Dermis blood vessel endothelial cell (primary cell): Measurements from ENCODE around the gene ENHO. TPM values are rescaled to one million over a fixed set of nuclear protein-coding genes. Genes with fewer than 3 reads are reported as not detected.
"Not testable (repeated sequence)": the region's sequence is repeated elsewhere in the genome, so short reads cannot be mapped to it uniquely, and the experiment has no call there.

ENCODE experiments used
- DNase-seq: peaks from one replicate; pipeline ENCODE4 v3.0.0; 2010
- total RNA-seq: library from RNA; depleted of rRNA; stranded (reverse); fragments of >200 nt; gene quantifications from 2 replicates; pipeline ENCODE4 v1.2.3, GENCODE V29; 2014

Gene ENHO
- total RNA-seq, 1 donor from 2014 or later: not detected

DNA sequence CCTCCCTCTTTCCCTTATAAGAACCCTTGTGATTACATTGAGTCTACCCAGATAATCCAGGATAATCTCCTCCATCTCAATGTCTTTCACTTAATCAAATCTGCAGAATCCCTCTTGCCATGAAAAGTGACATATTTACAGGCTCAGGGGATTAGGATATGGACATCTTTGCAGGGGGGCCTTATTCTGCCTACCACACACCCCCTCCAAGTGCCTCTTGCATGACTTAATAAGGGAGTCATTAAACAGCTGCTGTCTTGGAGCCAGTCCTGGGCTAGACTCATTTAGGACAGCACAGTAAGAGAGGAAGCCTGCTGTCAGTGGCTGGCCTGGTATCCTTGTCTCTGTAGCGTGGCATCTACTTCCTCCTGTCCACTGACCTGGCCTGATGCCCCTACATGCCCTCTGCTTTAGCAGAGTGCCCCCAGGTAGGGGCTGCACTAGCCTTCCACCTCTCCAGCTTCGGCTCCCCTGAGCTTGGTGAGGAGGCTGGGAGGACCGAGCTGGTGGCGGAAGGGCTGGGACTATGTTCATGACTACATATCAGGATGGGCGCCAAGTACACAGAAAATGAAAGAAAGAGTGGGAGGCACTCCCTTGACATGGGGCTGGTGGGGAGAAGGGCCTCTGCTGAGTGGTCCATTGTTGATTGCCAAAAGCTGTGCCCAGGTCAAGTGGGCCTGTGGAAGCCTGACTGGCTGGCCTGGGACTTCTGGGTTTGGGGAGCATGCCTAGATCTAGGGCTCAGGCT lies 17.2 kb downstream of the ENHO start:
- no peak for DNase-seq

- no peak for DNase-seq
Measured at GRCh38 chr9:34503406-34503805, 19.4 kb downstream of the ENHO start.

- no peak for DNase-seq
Measured at GRCh38 chr9:34502891-34503290, 19.9 kb downstream of the ENHO start.

DNA sequence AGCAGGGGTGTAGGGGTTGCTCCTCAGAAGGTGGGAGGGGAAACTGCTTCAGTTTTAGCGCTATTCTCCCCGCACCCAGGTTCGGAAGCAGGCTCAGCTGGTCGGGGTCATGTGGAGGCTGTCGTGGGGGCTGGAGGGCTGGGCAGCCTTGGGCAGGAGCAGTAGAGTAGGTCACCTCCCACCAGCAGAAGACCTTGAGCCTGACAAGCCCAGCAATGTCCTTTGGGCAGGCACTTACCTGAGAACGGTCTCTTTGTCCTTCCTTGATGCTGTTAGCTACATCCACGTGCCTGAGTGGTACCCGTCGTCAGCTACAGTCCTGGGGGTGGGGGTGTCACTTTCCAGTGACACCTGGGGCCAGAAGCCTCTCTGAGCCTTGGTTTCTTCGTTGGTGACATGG lies 20.3 kb downstream of the ENHO start:
- no peak for DNase-seq

DNA sequence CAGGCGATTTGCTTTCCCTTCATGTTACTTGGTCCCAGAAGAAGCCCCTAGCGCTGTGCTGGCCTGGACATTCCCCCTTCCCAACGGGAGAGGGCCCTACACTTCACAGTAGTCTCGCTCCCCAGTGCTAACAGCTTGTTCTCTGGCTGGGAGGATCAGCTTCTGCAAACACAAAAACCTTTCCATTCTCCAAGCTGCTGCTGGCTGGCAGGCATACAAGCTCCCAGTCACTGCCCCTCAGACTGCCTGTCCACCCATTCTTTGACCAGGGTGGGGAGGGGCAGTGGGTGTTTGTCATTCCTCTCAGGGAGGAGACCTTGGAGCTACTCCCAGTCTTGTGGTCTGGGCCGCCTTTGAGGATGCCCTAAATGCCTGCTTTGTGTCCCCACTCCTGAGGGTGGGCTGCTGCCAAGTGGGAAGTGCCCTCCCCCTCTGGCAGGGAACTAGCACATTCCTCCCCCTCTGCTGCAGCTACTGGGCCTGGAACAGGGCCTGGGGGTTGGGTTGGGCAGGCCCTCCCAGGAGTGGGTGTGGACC lies 20.8 kb downstream of the ENHO start:
- peak; percentile 45 for DNase-seq

GRCh38 chr9:34501372-34501771 lies 21.4 kb downstream of the ENHO start:
- no peak for DNase-seq

DNA sequence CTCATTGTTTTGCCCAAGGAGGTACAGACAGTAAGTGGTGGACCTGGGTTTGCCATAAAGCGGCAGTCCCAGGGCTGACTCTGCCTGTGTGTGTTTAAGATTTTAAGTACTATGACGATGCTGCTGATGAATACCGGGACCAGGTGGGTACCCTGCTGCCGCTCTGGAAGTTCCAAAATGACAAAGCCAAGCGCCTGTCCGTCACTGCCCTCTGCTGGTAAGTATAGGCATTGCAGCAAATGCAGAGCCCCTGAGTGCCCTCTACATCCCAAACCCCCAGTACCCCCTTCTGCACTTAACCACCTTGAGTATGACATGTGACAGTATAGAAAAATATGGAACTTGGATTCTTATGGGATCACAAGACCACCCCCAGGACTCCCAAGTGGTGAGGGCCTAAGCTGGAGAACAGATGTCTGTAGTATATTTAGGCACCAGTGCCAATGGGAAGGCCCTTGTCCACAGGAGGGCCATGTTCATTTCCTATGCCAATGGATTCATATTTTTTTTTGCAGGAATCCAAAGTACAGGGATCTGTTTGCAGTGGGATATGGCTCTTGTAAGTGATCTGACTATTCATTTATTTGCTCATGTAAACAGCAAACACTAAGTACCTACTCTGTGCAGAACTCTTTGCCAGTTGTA lies 22.0 kb downstream of the ENHO start:
- peak; percentile 68 for DNase-seq

- no peak for DNase-seq
Measured at GRCh38 chr9:34499076-34499475, 23.7 kb downstream of the ENHO start.

DNA sequence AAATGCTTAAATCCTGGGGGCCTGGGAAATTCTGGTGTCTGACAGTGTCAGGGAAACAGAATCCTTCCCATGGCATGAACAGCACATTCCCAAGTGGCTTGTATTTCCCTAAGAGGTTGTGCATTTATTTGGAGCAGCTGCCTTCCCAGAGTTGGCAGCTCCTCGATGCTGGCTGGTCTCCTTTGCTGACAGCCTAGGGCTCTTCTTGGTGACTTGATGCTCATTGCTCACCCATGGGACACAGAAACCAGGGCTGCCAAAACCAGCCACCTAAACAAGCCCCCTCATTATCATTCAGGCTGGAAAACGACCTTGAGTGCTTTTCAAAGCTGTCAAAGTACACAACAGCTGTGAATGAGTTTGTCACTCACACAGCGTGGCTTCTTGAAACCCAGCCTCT lies 24.2 kb downstream of the ENHO start:
- DNase-seq: no peak

GRCh38 chr9:34496149-34496712 lies 26.6 kb downstream of the ENHO start:
- peak; percentile 98 for DNase-seq

GRCh38 chr9:34493972-34494535 lies 28.7 kb downstream of the ENHO start:
- DNase-seq: peak; percentile 69

DNA sequence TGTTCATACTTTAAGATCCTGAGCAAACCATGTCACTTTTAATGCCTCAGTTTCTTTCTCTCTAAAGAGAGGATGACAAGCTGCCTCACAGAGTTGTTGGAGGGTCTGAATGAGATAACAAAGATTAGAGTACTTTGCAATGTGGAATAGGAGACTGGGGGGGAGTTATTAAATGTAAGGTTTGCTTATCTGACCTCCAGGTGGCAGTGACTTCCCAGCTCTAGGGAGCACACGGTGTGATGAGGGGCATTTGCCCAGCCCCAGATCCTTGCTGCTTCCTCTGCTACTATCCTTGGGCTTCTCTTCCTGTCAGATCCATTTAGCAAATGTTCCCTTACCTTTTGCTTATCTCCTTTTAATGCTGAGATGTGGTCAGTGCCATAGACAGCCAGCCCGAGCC lies 30.7 kb downstream of the ENHO start:
- DNase-seq: no peak

DNA sequence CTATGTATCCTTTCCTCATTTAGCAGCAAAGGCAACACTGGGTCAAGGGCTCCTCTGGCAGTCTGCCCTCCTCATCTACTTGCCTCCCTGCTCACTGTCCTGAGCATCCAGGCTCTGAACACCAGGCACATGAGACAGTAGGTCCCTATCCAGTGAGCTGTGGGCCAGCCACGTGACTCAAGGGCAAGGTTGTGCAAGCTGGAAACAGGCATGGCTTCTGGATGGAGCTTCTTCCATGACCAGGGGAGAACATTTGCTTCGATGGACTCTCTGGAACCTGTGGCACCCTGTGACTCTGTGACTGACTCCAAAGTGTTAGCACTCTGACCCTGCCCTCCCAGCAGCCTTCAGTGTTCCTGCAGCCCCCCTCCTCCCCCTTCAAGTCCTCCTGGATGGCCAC lies 31.2 kb downstream of the ENHO start:
- no peak for DNase-seq

DNA sequence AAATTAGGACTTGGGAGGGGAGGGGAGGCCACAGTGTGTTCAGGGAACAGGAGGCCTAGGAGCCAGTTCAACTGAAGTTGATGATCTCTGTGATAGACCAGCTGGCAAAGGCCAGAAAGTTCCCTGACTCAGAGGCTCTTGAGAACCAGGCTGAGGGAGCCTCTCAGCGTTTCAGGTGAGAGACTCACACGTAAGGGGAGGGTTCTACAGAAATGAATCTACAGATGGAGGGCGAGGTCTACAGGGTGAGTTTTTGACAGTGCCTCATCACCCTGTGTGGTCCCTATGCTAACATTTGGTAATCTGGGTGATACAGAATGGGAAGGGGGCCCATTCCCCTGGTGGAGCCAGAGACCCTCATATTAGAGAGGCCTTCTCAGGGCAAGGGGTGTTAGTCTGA lies 32.0 kb downstream of the ENHO start:
- DNase-seq: no peak

DNA sequence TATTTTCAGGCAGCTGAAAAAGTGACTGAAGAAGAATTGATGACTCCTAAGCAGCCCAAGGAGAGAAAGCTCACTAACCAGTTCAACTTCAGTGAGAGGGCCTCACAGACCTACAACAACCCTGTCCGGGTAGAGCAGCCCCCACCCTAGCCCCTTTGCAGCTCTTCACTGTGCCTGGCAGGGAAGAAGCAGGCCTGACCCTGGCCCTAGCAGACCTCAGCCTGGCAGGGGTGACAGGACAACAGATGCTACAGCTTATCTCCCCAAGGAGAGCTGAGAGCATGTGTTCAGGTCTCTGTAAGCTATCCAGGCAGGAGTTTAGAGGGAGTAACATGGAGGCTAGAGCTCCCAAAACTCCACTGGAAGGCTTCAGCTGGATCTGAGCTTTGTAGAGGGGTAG lies 32.4 kb downstream of the ENHO start:
- DNase-seq: no peak

DNA sequence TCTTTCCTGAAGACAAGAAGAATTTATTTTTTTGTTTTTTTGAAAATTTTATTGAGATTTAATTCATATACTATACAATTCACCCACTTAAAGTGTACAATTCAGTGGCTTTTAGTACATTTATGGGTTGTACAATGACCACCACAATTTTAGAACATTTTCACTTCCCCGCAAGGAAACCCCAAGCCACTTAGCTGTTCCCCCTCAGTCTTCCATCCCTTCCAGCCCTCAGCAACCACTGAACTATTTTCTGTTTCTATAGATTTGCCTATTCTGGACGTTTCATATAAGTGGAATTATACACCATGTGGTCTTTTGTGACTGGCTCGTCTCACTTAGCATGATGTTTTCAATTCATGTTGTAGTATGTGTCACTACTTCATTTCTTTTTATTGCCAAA lies 36.2 kb downstream of the ENHO start:
- DNase-seq: no peak

DNA sequence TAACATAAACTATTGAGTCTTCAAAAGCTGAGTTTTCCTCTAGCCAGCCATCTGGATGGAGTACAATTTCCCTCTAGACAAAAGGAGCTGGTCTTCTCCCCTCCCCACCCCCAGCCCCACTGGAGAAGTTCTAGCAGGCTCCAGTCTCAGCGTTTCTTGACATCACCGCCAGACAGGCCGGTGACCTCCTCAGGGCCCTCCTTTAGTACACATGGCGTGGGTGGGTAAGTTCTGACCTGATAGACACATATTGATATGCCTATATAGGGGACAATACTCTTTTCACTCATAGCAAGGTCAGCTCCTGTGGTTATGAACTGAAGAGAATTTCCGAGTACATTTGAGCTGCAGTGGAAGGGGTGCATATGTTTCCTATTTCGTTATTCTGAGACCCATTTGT lies 37.0 kb downstream of the ENHO start:
- DNase-seq: no peak

DNA sequence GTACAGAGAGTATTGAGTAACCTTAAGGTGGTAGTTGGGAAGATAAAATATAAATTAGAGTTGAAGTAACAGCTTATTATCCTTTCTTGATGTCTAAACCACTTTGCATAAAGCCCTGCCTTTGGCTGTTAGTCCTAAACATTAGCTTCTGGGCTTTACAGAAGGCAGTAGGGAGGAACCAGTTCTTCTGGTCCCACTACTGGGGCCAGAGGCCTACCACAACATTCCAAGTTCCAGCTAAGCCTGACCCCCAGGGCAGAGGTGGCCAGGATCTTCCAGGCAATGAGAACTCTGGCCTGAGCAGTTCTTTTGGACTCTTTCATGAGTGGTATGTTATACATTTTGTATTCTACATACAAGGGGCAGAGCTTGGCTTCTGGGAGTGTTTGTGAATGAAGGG lies 38.1 kb downstream of the ENHO start:
- DNase-seq: no peak

DNA sequence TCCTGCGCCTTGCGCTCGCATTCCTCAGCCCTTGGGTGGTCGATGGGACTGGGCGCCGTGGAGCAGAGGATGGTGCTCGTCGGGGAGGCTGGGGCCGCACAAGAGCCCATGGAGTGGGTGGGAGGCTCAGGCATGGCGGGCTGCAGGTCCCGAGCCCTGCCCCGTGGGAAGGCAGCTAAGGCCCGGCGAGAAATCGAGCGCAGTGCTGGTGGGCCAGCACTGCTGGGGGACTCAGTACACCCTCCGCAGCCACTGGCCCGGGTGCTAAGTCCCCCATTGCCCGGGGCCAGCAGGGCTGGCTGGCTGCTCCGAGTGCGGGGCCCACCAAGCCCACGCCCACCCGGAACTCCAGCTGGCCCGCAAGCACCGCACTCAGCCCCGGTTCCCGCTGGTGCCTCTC lies 40.0 kb downstream of the ENHO start:
- not testable (repeated sequence) for DNase-seq

DNA sequence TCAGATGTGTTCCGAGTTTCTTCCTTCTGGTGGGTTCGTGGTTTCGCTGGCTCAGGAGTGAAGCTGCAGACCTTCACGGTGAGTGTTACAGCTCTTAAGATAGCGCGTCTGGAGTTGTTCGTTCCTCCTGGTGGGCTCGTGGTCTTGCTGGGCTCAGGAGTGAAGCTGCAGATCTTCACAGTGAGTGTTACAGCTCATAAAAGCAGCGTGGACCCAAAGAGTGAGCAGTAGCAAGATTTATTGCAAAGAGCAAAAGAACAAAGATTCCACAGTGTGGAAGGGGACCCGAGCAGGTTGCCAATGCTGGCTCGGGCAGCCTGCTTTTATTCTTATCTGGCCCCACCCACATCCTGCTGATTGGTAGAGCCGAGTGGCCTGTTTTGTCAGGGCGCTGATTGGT lies 41.2 kb downstream of the ENHO start:
- not testable (repeated sequence) for DNase-seq

DNA sequence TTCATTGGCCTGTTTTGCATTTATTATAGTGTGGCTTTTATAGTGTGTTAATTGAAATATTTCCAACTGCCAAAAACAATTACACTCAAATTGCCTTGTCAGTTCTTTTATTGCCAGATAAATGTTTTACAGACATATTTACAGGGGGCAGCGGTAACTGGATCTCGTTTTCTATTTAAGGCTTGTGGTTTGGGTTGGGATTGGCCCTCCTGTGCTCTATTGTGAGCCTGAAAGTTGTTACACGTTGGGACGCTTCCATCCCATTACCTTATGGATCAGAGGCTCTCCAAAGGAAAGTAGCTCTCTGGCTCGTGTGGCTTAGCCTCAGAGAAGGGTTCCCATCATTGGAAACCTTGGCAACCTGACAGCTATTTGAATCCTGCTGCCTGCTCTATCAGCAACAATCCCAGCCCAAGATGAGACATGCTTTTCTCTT lies 43.3 kb downstream of the ENHO start:
- no peak for DNase-seq

DNA sequence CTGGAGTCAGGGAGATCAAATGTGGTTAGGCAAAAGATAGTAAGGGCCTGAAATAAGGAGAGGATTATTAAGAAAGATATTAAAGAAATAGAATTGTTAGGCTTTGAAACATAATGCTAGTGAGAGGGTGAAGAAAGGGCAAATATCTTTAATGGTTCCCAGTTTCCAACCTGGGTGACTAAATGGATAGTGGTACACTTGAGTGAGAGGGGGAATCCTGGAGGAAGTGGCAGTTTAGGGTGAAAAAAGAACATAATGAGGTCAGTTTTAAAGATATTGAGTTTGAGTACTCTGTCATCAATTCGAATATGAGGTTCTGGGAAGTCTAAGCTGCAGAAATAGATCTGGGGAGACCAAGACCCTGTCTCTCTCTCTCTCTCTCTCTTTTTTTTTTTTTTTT lies 45.2 kb downstream of the ENHO start:
- no peak for DNase-seq

- no peak for DNase-seq
Measured at GRCh38 chr9:34475097-34475496, 47.7 kb downstream of the ENHO start.
